HG02759 (cell line): ENCODE results near the gene ANLN.

Source experiments
- ATAC-seq: cut with Tn5 transposase; IDR thresholded peaks from one replicate; pipeline ENCODE4 v1.9.1; 2021; ENCODE audit warnings: mild to moderate bottlenecking, moderate library complexity; ENCODE audit not compliant: unreplicated experiment

Gene ANLN

GRCh38 chr7:36407636-36408550, 18.2 kb downstream of the ANLN start:
- ATAC-seq: no peak

- ATAC-seq: no peak
Measured at GRCh38 chr7:36408589-36408988, 18.9 kb downstream of the ANLN start.

- no peak for ATAC-seq
Measured at GRCh38 chr7:36409180-36409579, 19.5 kb downstream of the ANLN start.

DNA sequence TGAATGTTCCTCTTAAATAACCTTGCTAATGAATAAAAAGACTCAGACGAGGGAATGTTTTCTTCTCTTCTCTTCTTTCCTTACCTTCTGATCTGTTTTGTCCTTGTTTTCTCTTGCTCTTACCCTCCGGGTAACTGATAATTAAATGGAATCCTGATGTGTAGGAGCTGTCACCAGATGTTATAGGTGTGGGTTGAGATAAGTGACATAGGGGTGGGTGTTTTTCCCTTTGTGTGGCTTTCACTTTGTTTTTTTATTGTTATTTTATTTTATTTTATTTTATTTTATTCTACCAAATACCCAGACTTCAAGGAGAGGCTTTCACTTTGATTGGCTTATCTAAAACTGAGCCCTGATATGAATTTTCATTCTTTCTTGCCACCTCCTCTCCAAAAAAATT, 25.5 kb downstream of the ANLN start:
- ATAC-seq: no peak

GRCh38 chr7:36416251-36416650, 26.6 kb downstream of the ANLN start:
- ATAC-seq: no peak

GRCh38 chr7:36420307-36420706, 30.6 kb downstream of the ANLN start:
- no peak for ATAC-seq

GRCh38 chr7:36422072-36422471, 32.4 kb downstream of the ANLN start:
- no peak for ATAC-seq

- ATAC-seq: no peak
Measured at GRCh38 chr7:36423633-36424032, 34.0 kb downstream of the ANLN start.

- no peak for ATAC-seq
Measured at GRCh38 chr7:36430186-36430585, 40.5 kb downstream of the ANLN start.

DNA sequence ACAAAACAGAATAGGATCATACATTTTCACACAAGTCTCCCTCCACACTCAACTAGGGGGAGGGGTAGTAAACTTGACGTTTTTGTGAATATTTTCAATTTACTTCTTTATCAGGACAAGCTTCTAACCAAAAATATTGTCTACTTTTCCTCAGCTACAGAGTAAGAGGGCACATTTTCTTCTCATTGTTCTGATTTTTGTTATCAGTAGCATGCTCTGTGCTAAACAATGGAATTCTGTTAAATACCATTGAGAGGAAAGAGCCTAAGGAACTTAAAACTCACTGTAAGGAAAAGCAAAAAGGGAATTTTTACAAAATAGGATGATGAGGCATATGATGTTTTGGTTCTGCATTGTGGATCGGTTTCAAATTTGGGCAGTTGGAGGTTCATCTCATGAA, 41.2 kb downstream of the ANLN start:
- no peak for ATAC-seq

DNA sequence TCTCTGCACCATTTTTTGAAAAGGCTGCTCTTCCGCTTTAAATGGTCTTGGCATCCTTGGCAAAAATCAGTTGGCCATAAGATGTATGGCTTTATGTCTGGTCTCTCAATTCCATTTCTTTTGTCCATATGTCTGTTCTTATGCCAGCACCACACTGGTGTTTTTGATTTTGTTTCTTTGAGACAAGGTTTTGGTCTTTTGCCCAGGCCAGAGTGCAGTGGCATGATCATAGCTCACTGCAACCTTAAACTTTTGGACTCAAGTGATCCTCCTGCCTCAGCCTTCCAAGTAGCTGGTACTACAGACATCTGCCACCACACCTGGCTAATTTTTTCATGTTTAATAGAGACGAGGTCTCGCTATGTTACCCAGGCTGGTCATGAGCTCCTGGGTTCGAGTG, 48.5 kb downstream of the ANLN start:
- ATAC-seq: no peak

DNA sequence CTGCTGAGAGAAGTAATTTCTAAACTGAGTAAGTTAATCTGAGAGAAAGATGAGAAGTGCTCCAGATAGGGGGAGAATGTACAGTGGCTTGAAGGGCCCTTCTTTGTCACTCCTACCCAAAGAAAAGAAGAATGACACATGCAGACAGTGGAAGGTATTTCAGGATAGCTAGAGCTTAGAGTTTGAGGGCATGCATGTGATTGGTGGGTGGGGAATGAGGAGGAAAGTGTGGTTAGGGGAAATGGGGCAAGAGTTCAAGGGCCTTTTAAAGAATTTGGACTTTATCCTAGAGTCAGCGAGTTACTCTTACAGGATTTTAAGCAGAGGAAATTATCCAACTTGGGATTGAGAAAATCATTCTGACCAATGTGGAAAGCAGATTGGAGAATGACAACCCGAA, 50.0 kb downstream of the ANLN start:
- no peak for ATAC-seq

GRCh38 chr7:36440880-36441279, 51.2 kb downstream of the ANLN start:
- ATAC-seq: no peak

- no peak for ATAC-seq
Measured at GRCh38 chr7:36441344-36442022, 51.8 kb downstream of the ANLN start.

DNA sequence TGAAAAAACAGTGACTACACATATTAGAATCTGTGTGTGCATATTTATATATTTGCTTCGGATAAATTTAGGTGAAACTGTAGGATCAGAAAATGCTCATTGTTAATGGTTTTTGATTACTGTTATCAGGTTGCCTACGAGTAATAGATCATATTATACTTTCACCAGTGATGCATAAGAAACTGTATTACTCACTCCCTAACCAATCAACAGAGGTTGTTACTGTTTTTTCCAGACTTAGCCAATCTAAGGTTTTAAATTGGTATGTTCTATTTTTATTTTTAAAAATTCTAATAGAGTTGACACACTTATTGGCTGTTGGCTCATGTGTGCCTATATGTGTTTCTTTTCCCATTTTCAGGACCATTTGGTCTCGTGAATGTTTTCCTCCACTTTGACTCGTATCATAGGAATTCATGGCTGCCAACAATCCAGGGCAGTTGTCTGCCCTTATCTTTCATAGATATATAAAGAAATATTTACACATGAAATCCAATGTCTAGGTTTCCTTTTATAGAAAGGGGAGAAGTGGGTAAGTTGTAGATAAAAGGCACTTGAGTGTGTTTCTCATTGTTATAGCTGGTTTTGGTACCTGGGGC, 59.2 kb downstream of the ANLN start:
- no peak for ATAC-seq

- ATAC-seq: no peak
Measured at GRCh38 chr7:36449685-36450084, 60.0 kb downstream of the ANLN start.

DNA sequence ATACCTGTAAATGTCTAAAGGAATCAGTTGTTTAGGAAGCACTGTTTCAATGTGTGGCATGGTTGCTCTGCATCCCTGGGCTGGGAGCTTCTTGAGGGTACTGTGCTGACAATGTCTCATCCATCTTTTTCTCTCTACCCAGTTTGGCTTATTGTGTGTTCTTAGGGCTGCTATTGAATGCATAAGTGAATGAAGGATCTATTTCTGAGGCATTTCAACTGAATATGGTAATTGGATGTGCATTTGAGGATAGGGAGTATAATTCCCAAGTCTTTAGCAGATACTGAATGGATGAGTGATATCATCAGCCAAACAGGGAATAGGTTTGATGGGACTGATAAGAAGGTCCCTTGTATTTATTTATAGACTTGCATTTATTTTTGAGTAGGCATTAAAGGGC, 64.1 kb downstream of the ANLN start:
- ATAC-seq: no peak

- no peak for ATAC-seq
Measured at GRCh38 chr7:36455646-36456045, 66.0 kb downstream of the ANLN start.

DNA sequence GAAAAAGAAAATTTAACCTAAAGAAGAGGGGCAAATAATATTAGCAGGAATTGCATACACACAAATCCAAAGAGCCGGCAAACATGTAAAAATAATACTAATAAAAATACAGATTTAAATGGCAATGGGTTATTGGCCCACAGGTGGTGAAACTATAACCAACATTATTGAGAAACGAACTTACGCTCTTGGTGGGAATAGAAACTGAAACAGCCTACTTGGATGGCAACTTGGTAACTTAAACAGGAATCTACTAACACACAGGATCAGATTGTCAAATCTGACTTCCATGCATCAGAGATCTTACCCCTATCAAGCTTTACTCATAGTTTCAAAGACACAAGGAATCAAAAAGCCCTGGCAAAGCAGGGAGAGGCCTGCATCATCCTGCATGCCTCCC, 66.5 kb downstream of the ANLN start:
- ATAC-seq: no peak

DNA sequence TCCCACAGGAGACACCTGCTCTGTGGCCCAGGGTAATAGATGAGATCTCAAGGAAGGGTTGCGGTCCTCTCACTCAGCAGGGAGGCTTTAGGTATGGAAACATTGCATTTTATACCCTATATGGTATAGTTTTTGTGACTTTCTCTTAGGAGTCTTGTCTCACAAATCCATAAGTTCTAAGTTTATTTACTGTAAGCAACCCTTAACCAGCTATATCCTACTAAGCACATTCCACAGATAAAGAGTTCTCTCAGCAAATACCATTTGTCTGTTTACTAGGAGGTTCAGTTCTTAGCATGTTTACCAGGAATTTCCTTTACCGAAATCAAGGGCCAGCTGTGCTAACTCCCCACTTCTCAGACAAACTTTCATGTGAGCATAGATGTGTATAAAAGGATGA, 66.9 kb downstream of the ANLN start:
- no peak for ATAC-seq

- no peak for ATAC-seq
Measured at GRCh38 chr7:36459236-36459960, 69.7 kb downstream of the ANLN start.
